ENCODE measurements around the gene CLDN22.

The CLDN22 gene

GRCh38 chr4:183320211-183321059 lies at the start of gene CLDN22:
CLDN22 (minus strand) TSS chr4:183320276; CDS start chr4:183320218, 58 bp downstream.
- Histone ChIP-seq H3K9me3 (ENCODE audit: control insufficient read depth in 1 of 2, low read length in 2 of 2) (no peaks in the 10 kb centered on the region), H3K27ac (ENCODE audit: low read depth, low read length) (no peak within 1 kb of the TSS), H3K36me3 (ENCODE audit: control insufficient read depth in 1 of 2, insufficient read depth in 2 of 2, low read length in 2 of 2) (no peaks in the 10 kb centered on the region), H3K27me3 (ENCODE audit: control insufficient read depth in 1 of 2, insufficient read depth in 2 of 2, low read length in 2 of 2) (no peaks in the 10 kb centered on the region), H3K4me1 (ENCODE audit: control insufficient read depth in 1 of 2, insufficient read depth in 2 of 2, low read length in 2 of 2) (no peaks in the 10 kb centered on the region), H3K9ac (ENCODE audit: low read depth in 1 of 2, low read length in 2 of 2) (no peak within 1 kb of the TSS), H3K4me3 (ENCODE audit: low read depth in 1 of 2, low read length in 2 of 2) (no peak within 1 kb of the TSS)

- Histone ChIP-seq H3K4me3 (ENCODE audit: low read depth in 1 of 2, low read length in 2 of 2) (no peak overlapping the region), H3K36me3 (ENCODE audit: control insufficient read depth in 1 of 2, insufficient read depth in 2 of 2, low read length in 2 of 2) (no peaks in the 10 kb centered on the region), H3K4me1 (ENCODE audit: control insufficient read depth in 1 of 2, insufficient read depth in 2 of 2, low read length in 2 of 2) (peaks cover 3 to 4% of the 10 kb centered on the region in 2 donors), H3K27me3 (ENCODE audit: control insufficient read depth in 1 of 2, insufficient read depth in 2 of 2, low read length in 2 of 2) (no peaks in the 10 kb centered on the region), H3K27ac (ENCODE audit: low read depth, low read length) (no peak overlapping the region), H3K9ac (ENCODE audit: low read depth in 1 of 2, low read length in 2 of 2) (no peak overlapping the region), H3K9me3 (ENCODE audit: control insufficient read depth in 1 of 2, low read length in 2 of 2) (peaks cover 0 to 8% of the 10 kb centered on the region in 2 donors)
Observed at GRCh38 chr4:183369073-183369472, 49.0 kb upstream of the CLDN22 start.

- H3K27ac ChIP-seq (ENCODE audit: low read depth, low read length): no peak overlapping the region
Observed at GRCh38 chr4:183366206-183366835, 46.2 kb upstream of the CLDN22 start.

GRCh38 chr4:183364025-183364424 lies 43.9 kb upstream of the CLDN22 start:
- Histone ChIP-seq H3K36me3 (ENCODE audit: control insufficient read depth in 1 of 2, insufficient read depth in 2 of 2, low read length in 2 of 2) (no peaks in the 10 kb centered on the region), H3K9me3 (ENCODE audit: control insufficient read depth in 1 of 2, low read length in 2 of 2) (no peaks in the 10 kb centered on the region), H3K9ac (ENCODE audit: low read depth in 1 of 2, low read length in 2 of 2) (no peak overlapping the region), H3K4me1 (ENCODE audit: control insufficient read depth in 1 of 2, insufficient read depth in 2 of 2, low read length in 2 of 2) (peaks cover 3 to 4% of the 10 kb centered on the region in 2 donors), H3K27ac (ENCODE audit: low read depth, low read length) (no peak overlapping the region), H3K27me3 (ENCODE audit: control insufficient read depth in 1 of 2, insufficient read depth in 2 of 2, low read length in 2 of 2) (no peaks in the 10 kb centered on the region), H3K4me3 (ENCODE audit: low read depth in 1 of 2, low read length in 2 of 2) (no peak overlapping the region)

More at GRCh38 chr4:183366206-183366835, 46.2 kb upstream of the CLDN22 start:
- Histone ChIP-seq H3K9ac (ENCODE audit: low read depth in 1 of 2, low read length in 2 of 2) (no peak overlapping the region), H3K36me3 (ENCODE audit: control insufficient read depth in 1 of 2, insufficient read depth in 2 of 2, low read length in 2 of 2) (no peaks in the 10 kb centered on the region), H3K27me3 (ENCODE audit: control insufficient read depth in 1 of 2, insufficient read depth in 2 of 2, low read length in 2 of 2) (no peaks in the 10 kb centered on the region), H3K9me3 (ENCODE audit: control insufficient read depth in 1 of 2, low read length in 2 of 2) (no peaks in the 10 kb centered on the region), H3K4me3 (ENCODE audit: low read depth in 1 of 2, low read length in 2 of 2) (no peak overlapping the region), H3K4me1 (ENCODE audit: control insufficient read depth in 1 of 2, insufficient read depth in 2 of 2, low read length in 2 of 2) (peaks cover 3 to 4% of the 10 kb centered on the region in 2 donors)

- Histone ChIP-seq H3K27ac (ENCODE audit: low read depth, low read length) (no peak overlapping the region), H3K9ac (ENCODE audit: low read depth in 1 of 2, low read length in 2 of 2) (no peak overlapping the region), H3K4me1 (ENCODE audit: control insufficient read depth in 1 of 2, insufficient read depth in 2 of 2, low read length in 2 of 2) (peaks cover 3 to 4% of the 10 kb centered on the region in 2 donors), H3K36me3 (ENCODE audit: control insufficient read depth in 1 of 2, insufficient read depth in 2 of 2, low read length in 2 of 2) (no peaks in the 10 kb centered on the region), H3K9me3 (ENCODE audit: control insufficient read depth in 1 of 2, low read length in 2 of 2) (no peaks in the 10 kb centered on the region), H3K27me3 (ENCODE audit: control insufficient read depth in 1 of 2, insufficient read depth in 2 of 2, low read length in 2 of 2) (no peaks in the 10 kb centered on the region), H3K4me3 (ENCODE audit: low read depth in 1 of 2, low read length in 2 of 2) (no peak overlapping the region)
Observed at GRCh38 chr4:183362916-183363542, 43.0 kb upstream of the CLDN22 start.

- Histone ChIP-seq H3K4me3 (ENCODE audit: low read depth in 1 of 2, low read length in 2 of 2) (no peak overlapping the region), H3K9me3 (ENCODE audit: control insufficient read depth in 1 of 2, low read length in 2 of 2) (no peaks in the 10 kb centered on the region), H3K36me3 (ENCODE audit: control insufficient read depth in 1 of 2, insufficient read depth in 2 of 2, low read length in 2 of 2) (no peaks in the 10 kb centered on the region), H3K27ac (ENCODE audit: low read depth, low read length) (no peak overlapping the region), H3K27me3 (ENCODE audit: control insufficient read depth in 1 of 2, insufficient read depth in 2 of 2, low read length in 2 of 2) (no peaks in the 10 kb centered on the region), H3K9ac (ENCODE audit: low read depth in 1 of 2, low read length in 2 of 2) (no peak overlapping the region), H3K4me1 (ENCODE audit: control insufficient read depth in 1 of 2, insufficient read depth in 2 of 2, low read length in 2 of 2) (peaks cover 3 to 7% of the 10 kb centered on the region in 2 donors)
Observed at GRCh38 chr4:183362036-183362435, 42.0 kb upstream of the CLDN22 start.

- H3K36me3 ChIP-seq (ENCODE audit: control insufficient read depth in 1 of 2, insufficient read depth in 2 of 2, low read length in 2 of 2): no peaks in the 10 kb centered on the region
- no peak overlapping the region for H3K4me3 ChIP-seq (ENCODE audit: low read depth in 1 of 2, low read length in 2 of 2)
- H3K4me1 ChIP-seq (ENCODE audit: control insufficient read depth in 1 of 2, insufficient read depth in 2 of 2, low read length in 2 of 2): peaks cover 9 to 23% of the 10 kb centered on the region in 2 donors
- H3K27me3 ChIP-seq (ENCODE audit: control insufficient read depth in 1 of 2, insufficient read depth in 2 of 2, low read length in 2 of 2): no peaks in the 10 kb centered on the region
- no peak overlapping the region for H3K27ac ChIP-seq (ENCODE audit: low read depth, low read length)
- H3K9me3 ChIP-seq (ENCODE audit: control insufficient read depth in 1 of 2, low read length in 2 of 2): no peaks in the 10 kb centered on the region
- no peak overlapping the region for H3K9ac ChIP-seq (ENCODE audit: low read depth in 1 of 2, low read length in 2 of 2)
Observed at GRCh38 chr4:183360161-183360919, 40.3 kb upstream of the CLDN22 start.

GRCh38 chr4:183358215-183358755 lies 38.2 kb upstream of the CLDN22 start:
- Histone ChIP-seq H3K36me3 (ENCODE audit: control insufficient read depth in 1 of 2, insufficient read depth in 2 of 2, low read length in 2 of 2) (no peaks in the 10 kb centered on the region), H3K27me3 (ENCODE audit: control insufficient read depth in 1 of 2, insufficient read depth in 2 of 2, low read length in 2 of 2) (no peaks in the 10 kb centered on the region), H3K27ac (ENCODE audit: low read depth, low read length) (no peak overlapping the region), H3K4me3 (ENCODE audit: low read depth in 1 of 2, low read length in 2 of 2) (no peak overlapping the region), H3K9ac (ENCODE audit: low read depth in 1 of 2, low read length in 2 of 2) (no peak overlapping the region), H3K4me1 (ENCODE audit: control insufficient read depth in 1 of 2, insufficient read depth in 2 of 2, low read length in 2 of 2) (peaks cover 9 to 31% of the 10 kb centered on the region in 2 donors), H3K9me3 (ENCODE audit: control insufficient read depth in 1 of 2, low read length in 2 of 2) (no peaks in the 10 kb centered on the region)

- H3K9ac ChIP-seq (ENCODE audit: low read depth in 1 of 2, low read length in 2 of 2): no peak overlapping the region
Observed at GRCh38 chr4:183356931-183357675, 37.0 kb upstream of the CLDN22 start.

More at GRCh38 chr4:183356931-183357675, 37.0 kb upstream of the CLDN22 start:
- H3K4me3 ChIP-seq (ENCODE audit: low read depth in 1 of 2, low read length in 2 of 2): no peak overlapping the region
- peaks cover 9 to 31% of the 10 kb centered on the region in 2 donors for H3K4me1 ChIP-seq (ENCODE audit: control insufficient read depth in 1 of 2, insufficient read depth in 2 of 2, low read length in 2 of 2)
- H3K27me3 ChIP-seq (ENCODE audit: control insufficient read depth in 1 of 2, insufficient read depth in 2 of 2, low read length in 2 of 2): no peaks in the 10 kb centered on the region
- H3K9me3 ChIP-seq (ENCODE audit: control insufficient read depth in 1 of 2, low read length in 2 of 2): no peaks in the 10 kb centered on the region
- H3K36me3 ChIP-seq (ENCODE audit: control insufficient read depth in 1 of 2, insufficient read depth in 2 of 2, low read length in 2 of 2): no peaks in the 10 kb centered on the region
- no peak overlapping the region for H3K27ac ChIP-seq (ENCODE audit: low read depth, low read length)
